AG04450 (cell line): Measurements from ENCODE around the gene DOLPP1. TPM values are rescaled to one million over a fixed set of nuclear protein-coding genes. Genes with fewer than 3 reads are reported as not detected.
"Not testable (repeated sequence)": the region's sequence is repeated elsewhere in the genome, so short reads cannot be mapped to it uniquely, and the experiment has no call there.

Experiments
- CTCF ChIA-PET: fragments of 300-600, 350-600 bp; formaldehyde crosslinking; extraction: SDS; loops from one replicate; lab custom pipeline; 2022; ENCODE audit warnings: antibody characterized with exemption, inconsistent platforms; lab: Charles Lee
- POLR2A ChIA-PET: fragments of 350-600 bp; formaldehyde crosslinking; extraction: SDS; loops from one replicate; lab custom pipeline; 2021; ENCODE audit warnings: antibody characterized with exemption, inconsistent platforms; lab: Yijun Ruan, JAX
- DNase-seq: peaks from one replicate; pipeline ENCODE4 v3.0.0-alpha.2; 2011; ENCODE audit warnings: low read depth, low spot score
- H3K27ac ChIP-seq: one replicate; pipeline ENCODE4 v1.5.1; 2012; ENCODE audit warnings: low read depth, low read length, control low read depth
- H3K27me3 ChIP-seq: one replicate; pipeline ENCODE4 v1.6.0; 2012; ENCODE audit warnings: low read length; ENCODE audit not compliant: control insufficient read depth, insufficient read depth
- H3K4me3 ChIP-seq: 2 replicates; pipeline ENCODE4 v1.5.1; 2011; ENCODE audit warnings: mild to moderate bottlenecking, low read depth, low read length, control low read depth
- H3K9me3 ChIP-seq: 2 replicates; pipeline ENCODE4 v1.5.1; 2012; ENCODE audit warnings: low read length; ENCODE audit not compliant: control insufficient read depth, insufficient read depth
- CTCF ChIP-seq: IDR thresholded peaks from 2 replicates; pipeline ENCODE4 v1.5.1; 2011; ENCODE audit warnings: low read depth, low read length, control low read depth, inconsistent platforms
- polyA plus RNA-seq: library from polyadenylated mRNA; depleted of rRNA; stranded (reverse); fragments of >200 nt; gene quantifications from 2 replicates; pipeline ENCODE4 v1.2.3, GENCODE V29; 2011

Gene DOLPP1
- polyA plus RNA-seq, 1 experiment = 11.9 TPM

DNA sequence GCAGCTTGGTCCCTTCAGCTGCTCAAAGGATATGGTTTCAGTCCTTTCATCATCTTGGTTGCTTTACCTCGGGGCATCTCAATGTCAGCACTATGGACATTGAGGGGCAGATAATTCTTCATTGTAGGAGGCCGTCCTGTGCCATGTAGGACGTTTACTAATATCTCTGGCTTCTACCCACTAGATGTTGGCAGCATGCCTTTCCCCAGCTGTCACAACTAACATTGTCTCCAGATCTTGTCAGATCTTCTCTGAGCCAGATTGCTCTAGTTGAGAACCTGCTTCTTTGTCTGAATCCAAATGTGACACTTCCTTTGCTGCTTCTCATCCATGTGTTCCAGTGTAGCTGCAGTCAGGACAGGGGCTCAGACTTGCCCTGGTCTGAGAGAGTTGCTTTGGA, 40.6 kb downstream of the DOLPP1 start:
- Histone ChIP-seq H3K27me3 (no peaks in the 10 kb centered on the region), H3K27ac (peak overlapping the region; percentile 21), H3K4me3 (no peak overlapping the region), H3K9me3 (no peaks in the 10 kb centered on the region)
- DNase-seq = no peak
- POLR2A ChIA-PET = no interaction called here
- CTCF ChIA-PET = interaction anchor here (2.7 kb wide), 1 partner anchor 10 kb away, joined by 19 read pairs; no protein-coding TSS in a partner anchor
- TF ChIP-seq CTCF = no peak

- Histone ChIP-seq H3K9me3 (no peaks in the 10 kb centered on the region), H3K4me3 (no peak overlapping the region), H3K27me3 (no peaks in the 10 kb centered on the region), H3K27ac (no peak overlapping the region)
- POLR2A ChIA-PET = interaction anchor here (0.6 kb wide), 1 partner anchor 9 kb away, joined by 4 read pairs; no protein-coding TSS in a partner anchor
- CTCF ChIA-PET = interaction anchor here (1.1 to 2.7 kb wide), 3 partner anchors 9 to 389 kb away, joined by 3 to 19 read pairs (median 6); no protein-coding TSS in a partner anchor
- DNase-seq = no peak
- TF ChIP-seq CTCF = no peak
These were observed 41.2 kb downstream of the DOLPP1 start for GRCh38 chr9:129122133-129122532.

DNA sequence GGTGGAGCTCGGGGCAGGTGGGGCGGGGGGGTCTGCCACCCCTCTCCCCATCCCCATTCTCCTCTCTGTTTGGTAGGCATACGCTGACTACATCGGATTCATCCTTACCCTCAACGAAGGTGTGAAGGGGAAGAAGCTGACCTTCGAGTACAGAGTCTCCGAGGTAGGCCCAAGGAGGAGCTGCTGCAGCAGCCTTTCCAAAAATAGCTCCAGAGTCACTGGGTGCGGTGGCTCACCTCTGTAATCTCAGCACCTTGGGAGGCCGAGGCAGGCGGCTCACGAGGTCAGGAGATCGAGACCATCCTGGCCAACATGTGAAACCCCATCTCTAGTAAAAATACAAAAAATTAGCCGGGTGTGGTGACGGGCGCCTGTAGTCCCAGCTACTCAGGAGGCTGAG, 42.1 kb downstream of the DOLPP1 start:
- not testable (repeated sequence) for H3K27me3 ChIP-seq, DNase-seq, H3K9me3 ChIP-seq, H3K4me3 ChIP-seq, H3K27ac ChIP-seq
- POLR2A ChIA-PET = interaction anchor here (0.6 kb wide), 1 partner anchor 9 kb away, joined by 4 read pairs; no protein-coding TSS in a partner anchor
- CTCF ChIA-PET = interaction anchor here (0.6 to 2.7 kb wide), 4 partner anchors 8 to 390 kb away, joined by 3 to 19 read pairs (median 5); no protein-coding TSS in a partner anchor

- no peak for TF ChIP-seq CTCF
- Histone ChIP-seq H3K4me3 (no peak overlapping the region), H3K27ac (peak overlapping the region; percentile 2), H3K27me3 (no peaks in the 10 kb centered on the region), H3K9me3 (no peaks in the 10 kb centered on the region)
- CTCF ChIA-PET = interaction anchor here (1.5 kb wide), 1 partner anchor 499 kb away, joined by 10 read pairs; no protein-coding TSS in a partner anchor
- DNase-seq = no peak
- POLR2A ChIA-PET = no interaction called here
These were observed 43.7 kb downstream of the DOLPP1 start for GRCh38 chr9:129124506-129125069.

DNA sequence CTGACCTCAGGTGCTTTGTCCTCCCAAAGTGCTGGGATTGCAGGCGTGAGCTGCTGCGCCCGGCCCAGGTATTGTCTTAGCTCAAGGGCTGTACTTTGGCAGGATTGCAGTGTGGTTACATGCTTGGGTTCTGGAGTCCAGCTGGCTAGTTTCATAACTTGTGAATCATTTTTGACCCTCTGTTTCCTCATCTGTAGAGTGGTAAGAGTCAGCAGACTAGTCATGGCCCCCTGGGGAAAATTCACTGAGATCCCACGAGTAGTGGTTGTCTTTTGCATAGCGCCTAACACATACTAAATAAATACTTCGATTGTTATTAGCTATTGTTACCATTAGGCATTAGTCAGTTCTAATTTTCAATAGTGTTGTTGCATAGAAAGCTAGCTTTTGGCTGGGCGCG, 44.6 kb downstream of the DOLPP1 start:
- Histone ChIP-seq H3K27ac (no peak overlapping the region), H3K4me3 (no peak overlapping the region), H3K9me3 (no peaks in the 10 kb centered on the region), H3K27me3 (no peaks in the 10 kb centered on the region)
- no peak for TF ChIP-seq CTCF
- CTCF ChIA-PET = interaction anchor here (0.7 to 1.5 kb wide), 4 partner anchors 18 to 499 kb away, joined by 3 to 10 read pairs (median 5); no protein-coding TSS in a partner anchor
- POLR2A ChIA-PET = no interaction called here
- no peak for DNase-seq
